CD4-positive, alpha-beta T cell treated with Interleukin-15 for 4 hours (primary cell): ENCODE measurements around the gene GALE.
"Not testable (repeated sequence)": the region's sequence is repeated elsewhere in the genome, so short reads cannot be mapped to it uniquely, and the experiment has no call there.

Experiments used
- DNase-seq: peaks from one replicate; pipeline ENCODE4 v3.0.0-alpha.2; 2020; ENCODE audit warnings: low spot score

Gene GALE

GRCh38 chr1:23800400-23801337, at the start of gene GALE:
Gene GALE, minus strand, starts transcription at chr1:23800754. Its CDS starts 1,747 bp downstream, at chr1:23799007.
- DNase-seq = peak; percentile 97

GRCh38 chr1:23848673-23849616, 48.4 kb upstream of the GALE start:
- DNase-seq = no peak

GRCh38 chr1:23847482-23848095, 47.0 kb upstream of the GALE start:
- not testable (repeated sequence) for DNase-seq

- DNase-seq = no peak
Observed at GRCh38 chr1:23845163-23845562, 44.6 kb upstream of the GALE start.

GRCh38 chr1:23843644-23844043, 43.1 kb upstream of the GALE start:
- no peak for DNase-seq

- peak; percentile 69 for DNase-seq
Observed at GRCh38 chr1:23838401-23838866, 37.9 kb upstream of the GALE start.

- DNase-seq = no peak
Observed at GRCh38 chr1:23837908-23838307, 37.4 kb upstream of the GALE start.

GRCh38 chr1:23836037-23836436, 35.5 kb upstream of the GALE start:
- no peak for DNase-seq

- DNase-seq = not testable (repeated sequence)
Observed at GRCh38 chr1:23834156-23834555, 33.6 kb upstream of the GALE start.

- no peak for DNase-seq
Observed at GRCh38 chr1:23827717-23828116, 27.2 kb upstream of the GALE start.

- not testable (repeated sequence) for DNase-seq
Observed at GRCh38 chr1:23826590-23826989, 26.0 kb upstream of the GALE start.

- no peak for DNase-seq
Observed at GRCh38 chr1:23825762-23826522, 25.4 kb upstream of the GALE start.

- DNase-seq = peak; percentile 86
Observed at GRCh38 chr1:23825076-23825761, 24.7 kb upstream of the GALE start, which contains the start of gene HMGCL. Gene HMGCL, minus strand, starts transcription at chr1:23825429. Its CDS starts 14 bp downstream, at chr1:23825415.

- no peak for DNase-seq
Observed at GRCh38 chr1:23824711-23825075, 24.1 kb upstream of the GALE start.

- no peak for DNase-seq
Observed at GRCh38 chr1:23823767-23824166, 23.2 kb upstream of the GALE start.

- no peak for DNase-seq
Observed at GRCh38 chr1:23817633-23818032, 17.1 kb upstream of the GALE start.

GRCh38 chr1:23816906-23817305, 16.4 kb upstream of the GALE start:
- DNase-seq = no peak

GRCh38 chr1:23816361-23816760, 15.8 kb upstream of the GALE start:
- no peak for DNase-seq

GRCh38 chr1:23814016-23814415, 13.5 kb upstream of the GALE start:
- no peak for DNase-seq

- peak; percentile 56 for DNase-seq
Observed at GRCh38 chr1:23810818-23811540, 10.4 kb upstream of the GALE start.
